DND-41 (cell line): ENCODE measurements around the gene KREMEN2.

Experiments
- ATAC-seq: fragments of 200-7000 bp; cut with Tn5 transposase; 3 replicates; pipeline ENCODE4 v1.9.1; 2021; ENCODE audit warnings: low read depth; ENCODE audit not compliant: insufficient read depth
- DNase-seq: peaks from one replicate; pipeline ENCODE4 v3.0.0-alpha.2; 2020
- H2AFZ ChIP-seq: 2 replicates; pipeline ENCODE4 v1.6.0; 2012; ENCODE audit warnings: low read depth, low read length
- H3K27ac ChIP-seq: 2 replicates; pipeline ENCODE4 v1.5.1; 2012; ENCODE audit warnings: low read length, inconsistent platforms
- H3K27me3 ChIP-seq: fragments of 200-600 bp; sonication (generic); 2 replicates; pipeline ENCODE4 v1.6.0; 2012; ENCODE audit warnings: low read length, mild to moderate bottlenecking, inconsistent platforms; ENCODE audit not compliant: insufficient read depth, poor library complexity
- H3K36me3 ChIP-seq: 2 replicates; pipeline ENCODE4 v1.5.1; 2012; ENCODE audit warnings: low read length, inconsistent platforms; ENCODE audit not compliant: insufficient read depth
- H3K4me1 ChIP-seq: 2 replicates; pipeline ENCODE4 v1.5.1; 2012; ENCODE audit warnings: mild to moderate bottlenecking, low read length; ENCODE audit not compliant: insufficient read depth
- H3K4me2 ChIP-seq: 2 replicates; pipeline ENCODE4 v1.6.0; 2012; ENCODE audit warnings: mild to moderate bottlenecking, moderate library complexity, low read length, inconsistent platforms; ENCODE audit not compliant: insufficient read depth
- H3K4me3 ChIP-seq, 2 experiments: fragments of 200-600 bp in 1 of 2; shearing (Covaris generic) in 1 of 2; 2 replicates each; pipeline ENCODE4 v1.5.1; 2012 to 2016; ENCODE audit warnings: inconsistent platforms in 2 of 2, low read length in 2 of 2, mild to moderate bottlenecking in 2 of 2, low read depth in 1 of 2, moderate library complexity in 1 of 2
- H3K79me2 ChIP-seq: 2 replicates; pipeline ENCODE4 v1.6.0; 2012; ENCODE audit warnings: low read length, inconsistent platforms; ENCODE audit not compliant: insufficient read depth
- H3K9ac ChIP-seq: 2 replicates; pipeline ENCODE4 v1.6.0; 2012; ENCODE audit warnings: low read depth, mild to moderate bottlenecking, inconsistent platforms, low read length, moderate library complexity
- H3K9me3 ChIP-seq: 2 replicates; pipeline ENCODE4 v1.5.1; 2012; ENCODE audit warnings: low read length, moderate library complexity, mild to moderate bottlenecking, inconsistent platforms; ENCODE audit not compliant: insufficient read depth, severe bottlenecking
- H4K20me1 ChIP-seq: 2 replicates; pipeline ENCODE4 v1.6.0; 2012; ENCODE audit warnings: low read length; ENCODE audit not compliant: insufficient read depth
- CTCF ChIP-seq: IDR thresholded peaks from 2 replicates; pipeline ENCODE4 v1.5.1; 2012; ENCODE audit warnings: borderline replicate concordance, low read length, moderate library complexity, mild to moderate bottlenecking; ENCODE audit not compliant: poor library complexity, severe bottlenecking; ENCODE audit errors: extremely low read depth
- EZH2 ChIP-seq: IDR thresholded peaks from 3 replicates; pipeline ENCODE4 v1.6.1; 2012; ENCODE audit warnings: borderline replicate concordance, low read depth, mild to moderate bottlenecking, moderate library complexity, low read length, inconsistent platforms; ENCODE audit not compliant: severe bottlenecking

KREMEN2 gene

GRCh38 chr16:3003582-3004270 lies 39.7 kb downstream of the KREMEN2 start:
- TF ChIP-seq CTCF = peak; percentile 75
- TF ChIP-seq EZH2 = no peak
- peak overlapping the region in 1 of 2 experiments; percentile 61; a peak in 2 of 4 replicates for H3K4me3 ChIP-seq
- H3K36me3 ChIP-seq = no peaks in the 10 kb centered on the region
- no peak overlapping the region for H3K27ac ChIP-seq
- H2AFZ ChIP-seq = peak overlapping the region; percentile 88
- peak overlapping the region; percentile 55; the same call in 1 of the 2 replicates for H3K9ac ChIP-seq
- ATAC-seq (peak; percentile 98), DNase-seq (peak; percentile 99)
- peak overlapping the region; percentile 83 for H3K4me2 ChIP-seq
- H3K9me3 ChIP-seq = no peaks in the 10 kb centered on the region
- H4K20me1 ChIP-seq = peaks cover 5% of the 10 kb centered on the region; the same call in 1 of the 2 replicates
- peaks cover 42% of the 10 kb centered on the region for H3K4me1 ChIP-seq
- H3K79me2 ChIP-seq = no peaks in the 10 kb centered on the region
- no peaks in the 10 kb centered on the region for H3K27me3 ChIP-seq

GRCh38 chr16:3004319-3004718 lies 40.2 kb downstream of the KREMEN2 start:
- peak overlapping the region; percentile 55; the same call in 1 of the 2 replicates for H3K9ac ChIP-seq
- H3K4me2 ChIP-seq = peak overlapping the region; percentile 83; the same call in 1 of the 2 replicates
- peaks cover 48% of the 10 kb centered on the region for H3K4me1 ChIP-seq
- no peak for ATAC-seq
- H3K27ac ChIP-seq = no peak overlapping the region
- TF ChIP-seq EZH2 (no peak), CTCF (no peak)
- peaks cover 5% of the 10 kb centered on the region; the same call in 1 of the 2 replicates for H4K20me1 ChIP-seq
- H2AFZ ChIP-seq = no peak overlapping the region
- H3K27me3 ChIP-seq = no peaks in the 10 kb centered on the region
- no peaks in the 10 kb centered on the region for H3K79me2 ChIP-seq
- no peaks in the 10 kb centered on the region for H3K36me3 ChIP-seq
- H3K4me3 ChIP-seq = peak overlapping the region in 1 of 2 experiments; percentile 61; a peak in 2 of 4 replicates
- no peaks in the 10 kb centered on the region for H3K9me3 ChIP-seq
- DNase-seq = peak; percentile 30

- no peak overlapping the region for H3K27ac ChIP-seq
- no peak for TF ChIP-seq EZH2
- no peak for TF ChIP-seq CTCF
- no peak for DNase-seq
- peak overlapping the region; percentile 83 for H3K4me2 ChIP-seq
- H3K4me3 ChIP-seq = peak overlapping the region; percentile 17 to 61; a peak in 3 of 4 replicates
- H2AFZ ChIP-seq = peak overlapping the region; percentile 59
- peaks cover 48% of the 10 kb centered on the region for H3K4me1 ChIP-seq
- peaks cover 5% of the 10 kb centered on the region; the same call in 1 of the 2 replicates for H4K20me1 ChIP-seq
- H3K9me3 ChIP-seq = no peaks in the 10 kb centered on the region
- no peaks in the 10 kb centered on the region for H3K36me3 ChIP-seq
- peak overlapping the region; percentile 55 for H3K9ac ChIP-seq
- no peaks in the 10 kb centered on the region for H3K27me3 ChIP-seq
- H3K79me2 ChIP-seq = no peaks in the 10 kb centered on the region
- ATAC-seq = no peak
These were observed 40.8 kb downstream of the KREMEN2 start for GRCh38 chr16:3004781-3005284.
